Activated CD8-positive, alpha-beta memory T cell treated with anti-CD3 and anti-CD28 coated beads, Interleukin-2, amount 50 U/mL, for 24 hours (primary cell): ENCODE data around the gene PIAS1.

Source experiments
- DNase-seq: peaks from one replicate; pipeline ENCODE4 v3.0.0-alpha.2; 2020; ENCODE audit errors: extremely low read depth

Gene PIAS1

GRCh38 chr15:68062946-68063465 lies 8.9 kb downstream of the PIAS1 start:
- no peak for DNase-seq

- DNase-seq = no peak
Observed at GRCh38 chr15:68063606-68064005, 9.5 kb downstream of the PIAS1 start.

- no peak for DNase-seq
Observed at GRCh38 chr15:68073576-68074288, 19.6 kb downstream of the PIAS1 start.

- no peak for DNase-seq
Observed at GRCh38 chr15:68075764-68076385, 21.8 kb downstream of the PIAS1 start.

GRCh38 chr15:68078365-68078764 lies 24.2 kb downstream of the PIAS1 start:
- no peak for DNase-seq

- DNase-seq = no peak
Observed at GRCh38 chr15:68080334-68080733, 26.2 kb downstream of the PIAS1 start.

GRCh38 chr15:68080783-68081182 lies 26.7 kb downstream of the PIAS1 start:
- no peak for DNase-seq

GRCh38 chr15:68081869-68082505 lies 27.9 kb downstream of the PIAS1 start:
- DNase-seq = no peak

- DNase-seq = no peak
Observed at GRCh38 chr15:68082735-68083134, 28.6 kb downstream of the PIAS1 start.

- DNase-seq = no peak
Observed at GRCh38 chr15:68083463-68083862, 29.3 kb downstream of the PIAS1 start.

- DNase-seq = no peak
Observed at GRCh38 chr15:68085052-68085451, 30.9 kb downstream of the PIAS1 start.

GRCh38 chr15:68091743-68092142 lies 37.6 kb downstream of the PIAS1 start:
- no peak for DNase-seq

GRCh38 chr15:68096099-68096498 lies 42.0 kb downstream of the PIAS1 start:
- no peak for DNase-seq

- no peak for DNase-seq
Observed at GRCh38 chr15:68097029-68097428, 42.9 kb downstream of the PIAS1 start.

- DNase-seq = no peak
Observed at GRCh38 chr15:68098465-68098864, 44.4 kb downstream of the PIAS1 start.

GRCh38 chr15:68100194-68100593 lies 46.1 kb downstream of the PIAS1 start:
- DNase-seq = no peak

- no peak for DNase-seq
Observed at GRCh38 chr15:68103603-68104002, 49.5 kb downstream of the PIAS1 start.

GRCh38 chr15:68106656-68107055 lies 52.5 kb downstream of the PIAS1 start:
- DNase-seq = no peak

- DNase-seq = no peak
Observed at GRCh38 chr15:68107142-68107541, 53.0 kb downstream of the PIAS1 start.

- no peak for DNase-seq
Observed at GRCh38 chr15:68112706-68113105, 58.6 kb downstream of the PIAS1 start.

- no peak for DNase-seq
Observed at GRCh38 chr15:68113273-68113672, 59.2 kb downstream of the PIAS1 start.

GRCh38 chr15:68113751-68114150 lies 59.6 kb downstream of the PIAS1 start:
- no peak for DNase-seq

GRCh38 chr15:68114356-68114755 lies 60.2 kb downstream of the PIAS1 start:
- no peak for DNase-seq
